HT-29 (cell line): ENCODE data around the gene SYT12. TPM values are rescaled to one million over a fixed set of nuclear protein-coding genes. Genes with fewer than 3 reads are reported as not detected.
"Not testable (repeated sequence)": the region's sequence is repeated elsewhere in the genome, so short reads cannot be mapped to it uniquely, and the experiment has no call there.

ENCODE experiments used
- DNase-seq: peaks from one replicate; pipeline ENCODE4 v3.0.0-alpha.2; 2015; ENCODE audit warnings: low spot score
- total RNA-seq: library from RNA; depleted of rRNA; stranded (reverse); fragments of >200 nt; shearing (Covaris generic); gene quantifications from 2 replicates; pipeline ENCODE4 v1.2.3, GENCODE V29; 2014; rRNA removed

Gene SYT12
- 0.42 and 1.7 TPM in 2 replicates for total RNA-seq

DNA sequence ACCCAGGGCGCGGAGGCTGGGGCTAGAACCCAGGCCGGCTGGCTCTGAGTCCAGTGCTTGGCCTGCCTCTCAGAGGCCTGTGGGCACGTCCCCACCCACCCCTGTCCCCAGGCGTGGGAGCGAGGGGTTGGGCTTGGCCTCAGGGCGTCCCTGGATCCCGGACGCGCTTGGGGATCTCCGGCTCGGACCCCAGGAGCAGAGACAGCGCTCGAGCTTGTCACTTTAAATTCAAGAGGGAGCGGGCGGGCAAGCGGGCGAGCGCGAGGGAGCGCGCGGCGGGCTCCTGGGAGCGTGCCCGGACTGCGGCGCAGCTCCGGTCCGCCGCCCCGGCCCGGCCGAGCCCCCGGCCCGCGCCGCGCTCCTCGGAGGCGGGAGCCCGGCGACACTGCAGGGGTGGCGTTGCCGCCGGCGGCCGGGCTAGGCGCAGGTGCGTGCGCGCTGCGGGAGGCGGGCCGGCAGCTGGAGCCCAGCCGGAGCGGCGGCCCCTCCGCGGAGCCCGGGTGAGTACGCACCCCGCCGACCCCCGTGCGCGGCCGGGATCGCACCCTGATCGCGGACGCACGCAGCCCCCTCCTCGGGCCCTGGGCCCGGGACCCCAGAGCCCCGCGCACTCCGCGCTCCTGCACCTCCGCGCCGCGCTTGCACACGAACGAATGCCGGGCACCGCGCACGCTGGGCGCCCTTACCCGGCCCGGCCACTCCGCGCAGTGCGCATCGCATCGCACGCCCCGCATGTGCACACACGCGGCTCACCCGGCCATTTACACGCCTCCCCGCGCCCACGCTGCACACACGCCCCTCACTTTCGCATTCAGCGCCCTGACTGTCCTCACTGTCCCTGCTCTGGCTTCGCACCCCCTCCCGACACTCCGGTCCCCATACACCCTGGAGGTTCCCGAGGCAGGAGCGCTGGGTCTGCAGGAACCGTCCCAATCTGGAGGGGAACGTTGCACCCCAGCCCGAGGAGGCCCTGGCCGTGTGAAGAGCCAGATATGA, at the start of gene SYT12:
Gene SYT12, plus strand, starts transcription at position 174 of the 996 bp plus-strand sequence. CDS start 7,011 bp downstream, outside the sequence.
- DNase-seq, result no peak

DNA sequence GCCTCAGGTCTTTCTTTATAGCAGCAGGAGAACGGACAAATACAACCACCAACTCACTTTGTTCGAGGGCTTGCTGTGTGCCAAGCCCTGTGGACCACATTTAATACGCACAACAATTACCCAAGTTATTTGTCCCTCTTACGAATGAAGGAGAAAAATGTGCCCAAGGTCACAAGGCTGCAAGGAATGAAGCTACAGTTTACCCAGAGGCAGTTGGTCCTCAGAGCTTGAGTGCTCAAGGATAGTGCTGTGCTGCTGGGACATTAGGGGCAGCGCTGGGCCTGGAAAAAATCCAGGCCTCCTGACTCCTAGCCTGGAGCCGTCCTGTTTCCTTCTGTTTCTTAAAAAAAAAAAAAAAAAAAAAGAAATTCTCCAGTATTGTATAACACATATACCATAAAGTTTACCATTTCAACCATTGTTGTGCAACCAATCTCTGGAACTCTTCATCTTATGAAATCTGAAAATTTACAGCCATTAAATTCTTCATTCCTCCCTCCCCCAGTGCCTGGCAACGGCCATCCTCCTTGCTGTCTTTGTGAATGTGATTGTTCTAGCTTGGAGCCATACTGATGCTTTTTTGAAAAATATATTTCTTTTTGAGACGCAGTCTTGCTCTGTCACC, 48.9 kb upstream of the SYT12 start:
- no peak for DNase-seq

- DNase-seq, result no peak
Observed at GRCh38 chr11:66974724-66975404, 48.1 kb upstream of the SYT12 start, which contains the start of gene C11orf86. Gene C11orf86 (plus strand): TSS chr11:66975304. CDS start chr11:66975363, 59 bp downstream.

DNA sequence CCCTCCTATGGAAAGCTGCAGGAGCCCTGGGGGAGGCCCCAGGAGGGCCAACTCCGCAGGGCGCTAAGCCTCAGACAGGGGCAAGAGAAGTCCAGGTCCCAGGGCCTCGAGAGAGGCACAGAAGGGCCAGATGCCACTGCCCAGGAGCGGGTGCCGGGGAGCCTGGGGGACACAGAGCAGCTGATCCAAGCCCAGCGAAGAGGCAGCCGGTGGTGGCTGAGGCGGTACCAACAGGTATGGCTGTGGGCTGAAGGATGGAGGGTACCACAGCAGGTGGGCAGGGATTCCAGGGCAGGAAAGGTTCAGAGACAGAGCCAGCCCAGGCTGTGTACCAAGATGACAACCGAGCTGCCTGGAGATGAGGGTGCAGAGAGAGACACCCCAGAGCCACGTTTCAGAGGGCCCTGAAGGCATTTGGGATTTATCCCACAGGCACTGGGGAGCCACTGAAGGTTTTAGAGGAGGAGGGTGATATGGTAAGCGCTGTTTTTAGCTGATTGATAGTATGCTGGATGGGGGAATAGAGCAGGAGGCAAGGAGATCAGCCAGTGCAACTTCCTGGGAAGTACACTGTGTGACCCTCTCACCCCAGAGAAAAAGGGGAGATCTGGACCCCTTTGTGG, 47.4 kb upstream of the SYT12 start:
- DNase-seq, result no peak

DNA sequence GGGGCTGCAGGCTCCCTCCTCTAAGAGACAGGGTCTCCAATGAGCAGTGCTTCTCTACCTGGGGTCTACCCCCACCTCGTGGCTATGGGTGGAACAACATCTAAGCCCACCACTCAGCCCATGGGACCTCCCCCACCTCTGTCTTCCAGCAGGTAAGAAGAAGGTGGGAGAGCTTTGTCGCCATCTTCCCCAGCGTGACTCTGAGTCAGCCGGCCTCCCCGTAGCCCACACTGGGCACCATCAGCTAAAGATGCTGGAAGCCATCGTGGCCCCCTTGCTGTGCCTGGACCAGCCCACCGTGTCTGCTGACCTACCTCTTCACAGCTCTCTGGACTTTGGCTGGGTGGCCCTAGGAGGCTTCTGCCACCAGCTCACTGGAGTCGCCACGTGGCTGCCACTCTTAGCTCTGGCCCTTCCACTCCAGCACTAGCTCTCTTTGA, 46.9 kb upstream of the SYT12 start:
- no peak for DNase-seq

DNA sequence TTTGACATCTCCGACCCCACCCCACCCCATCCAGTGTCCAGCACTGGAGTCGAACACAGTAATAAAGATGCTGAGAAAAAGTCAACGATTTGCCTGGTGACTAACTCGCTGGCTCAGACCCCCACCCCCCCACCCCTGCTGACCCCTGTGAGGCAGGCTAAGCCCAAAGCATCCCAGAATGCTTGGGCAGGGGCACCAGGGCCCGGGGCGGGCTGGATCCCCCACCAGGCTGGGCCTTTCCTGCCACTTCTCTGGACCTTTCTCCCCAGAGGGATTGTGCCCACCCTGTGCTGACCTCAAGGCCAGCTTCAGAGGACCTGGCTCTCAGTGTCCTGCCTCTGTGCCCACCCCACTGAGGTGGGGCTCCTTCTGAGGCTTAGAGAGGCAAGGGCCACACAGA, 46.0 kb upstream of the SYT12 start:
- no peak for DNase-seq

DNA sequence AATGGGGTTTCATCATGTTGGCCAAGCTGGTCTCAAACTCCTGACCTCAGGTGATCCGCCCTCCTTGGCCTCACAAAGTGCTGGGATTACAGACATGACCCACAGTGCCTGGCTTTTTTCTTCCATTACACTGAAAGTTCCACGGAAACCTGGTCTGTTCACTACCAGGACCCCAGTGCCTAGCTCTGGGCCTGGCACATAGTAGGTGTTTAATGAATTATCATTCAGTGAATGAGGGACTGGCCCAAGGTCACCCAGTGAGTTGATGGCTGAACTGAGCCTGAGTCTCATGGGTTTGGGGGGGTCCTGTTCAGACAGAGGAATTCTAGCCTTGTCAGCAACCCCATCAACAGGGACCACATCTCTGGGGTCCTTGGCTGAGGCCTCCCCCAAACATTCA, 44.7 kb upstream of the SYT12 start:
- DNase-seq, result no peak

GRCh38 chr11:66978717-66979116, 44.2 kb upstream of the SYT12 start:
- no peak for DNase-seq

GRCh38 chr11:66979336-66979980, 43.5 kb upstream of the SYT12 start:
- no peak for DNase-seq

GRCh38 chr11:66981976-66982578, 40.9 kb upstream of the SYT12 start:
- DNase-seq, result peak; percentile 97

DNA sequence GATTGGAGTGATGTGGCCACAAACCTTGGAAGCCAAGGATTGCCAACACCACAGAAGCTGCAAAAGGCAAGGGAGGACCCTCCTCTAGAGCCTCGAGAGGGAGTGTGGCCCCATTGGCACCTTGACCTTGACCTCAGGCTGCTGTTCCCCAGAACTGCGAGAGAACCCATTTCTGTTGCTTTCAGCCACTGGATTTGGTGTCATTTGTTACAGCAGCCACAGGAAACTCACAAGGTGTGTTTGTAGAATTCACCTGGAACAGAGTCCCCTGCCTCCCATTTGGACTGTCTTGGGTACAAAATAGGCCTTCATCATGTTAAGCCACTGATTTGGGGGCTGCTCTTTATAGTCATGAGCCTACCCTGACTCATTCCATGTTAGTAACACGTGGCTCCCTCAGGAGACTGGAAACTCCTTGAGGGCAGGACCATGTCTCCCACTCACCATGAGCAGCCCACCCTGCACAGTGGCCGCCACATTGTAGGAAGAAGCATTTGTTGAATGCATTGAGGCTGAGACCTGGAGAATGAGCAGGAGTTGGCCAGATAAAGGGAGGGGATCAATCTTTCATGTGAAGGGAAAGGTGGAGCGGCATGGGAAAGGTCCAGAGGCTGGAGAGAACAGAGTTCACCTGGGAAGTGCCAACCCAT, 39.5 kb upstream of the SYT12 start:
- no peak for DNase-seq

- no peak for DNase-seq
Observed at GRCh38 chr11:66985508-66986177, 37.3 kb upstream of the SYT12 start.

DNA sequence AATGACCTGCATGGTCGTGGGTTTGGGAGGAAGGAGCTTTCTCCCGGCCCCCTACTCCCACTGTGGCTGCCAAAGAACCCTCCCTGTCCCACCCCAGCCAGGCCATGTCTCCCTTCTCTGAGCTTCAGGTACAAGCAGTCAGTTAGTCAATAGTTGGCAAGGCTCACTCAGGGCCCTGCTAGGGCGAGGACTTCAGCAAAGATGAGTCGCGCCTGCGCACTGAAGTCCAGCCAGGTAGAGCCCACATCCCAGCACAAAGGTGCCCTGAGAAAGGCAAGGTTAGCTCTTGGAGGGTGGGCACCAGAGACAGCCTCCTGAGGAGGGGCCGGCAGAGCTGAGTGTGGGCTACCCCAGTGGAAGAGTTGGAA, 36.8 kb upstream of the SYT12 start:
- DNase-seq, result no peak

DNA sequence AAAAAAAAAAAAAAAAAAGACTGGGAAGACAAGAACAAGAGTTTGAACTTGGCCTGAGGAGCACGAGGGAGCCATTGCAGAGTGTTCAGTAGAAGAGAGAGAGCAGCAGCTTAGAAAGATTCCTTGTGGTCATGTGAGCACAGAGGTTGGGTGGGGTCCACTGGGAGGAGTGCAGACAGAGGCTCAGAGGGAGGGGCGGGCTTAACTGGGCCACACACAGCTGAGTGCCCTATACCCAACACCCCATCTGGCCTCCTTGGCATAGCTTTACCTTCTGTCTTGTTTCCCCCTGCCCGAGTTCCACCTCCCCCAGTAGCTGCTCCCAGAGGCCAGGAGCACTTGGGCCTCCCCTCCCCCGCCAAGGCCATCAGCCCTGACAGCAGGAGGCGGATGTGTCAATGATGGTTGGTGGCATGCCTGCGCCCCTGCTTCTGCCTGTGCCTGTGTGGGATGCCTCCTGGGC, 35.7 kb upstream of the SYT12 start:
- no peak for DNase-seq

GRCh38 chr11:66987924-66988637, 34.9 kb upstream of the SYT12 start:
- DNase-seq, result no peak

- DNase-seq, result not testable (repeated sequence)
Observed at GRCh38 chr11:66988741-66989140, 34.2 kb upstream of the SYT12 start.

DNA sequence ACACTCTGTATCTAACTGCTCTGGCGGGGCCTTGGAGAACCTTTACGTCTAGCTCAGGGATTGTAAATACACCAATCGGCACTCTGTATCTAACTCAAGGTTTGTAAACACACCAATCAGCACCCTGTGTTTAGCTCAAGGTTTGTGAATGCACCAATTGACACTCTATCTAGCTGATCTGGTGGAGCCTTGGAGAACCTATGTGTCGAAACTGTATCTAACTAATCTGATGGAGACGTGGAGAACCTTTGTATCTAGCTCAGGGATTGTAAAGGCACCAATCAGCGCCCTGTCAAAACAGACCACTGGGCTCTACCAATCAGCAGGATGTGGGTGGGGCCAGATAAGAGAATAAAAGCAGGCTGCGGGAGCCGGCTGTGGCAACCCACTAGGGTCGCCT, 33.6 kb upstream of the SYT12 start:
- DNase-seq, result not testable (repeated sequence)

DNA sequence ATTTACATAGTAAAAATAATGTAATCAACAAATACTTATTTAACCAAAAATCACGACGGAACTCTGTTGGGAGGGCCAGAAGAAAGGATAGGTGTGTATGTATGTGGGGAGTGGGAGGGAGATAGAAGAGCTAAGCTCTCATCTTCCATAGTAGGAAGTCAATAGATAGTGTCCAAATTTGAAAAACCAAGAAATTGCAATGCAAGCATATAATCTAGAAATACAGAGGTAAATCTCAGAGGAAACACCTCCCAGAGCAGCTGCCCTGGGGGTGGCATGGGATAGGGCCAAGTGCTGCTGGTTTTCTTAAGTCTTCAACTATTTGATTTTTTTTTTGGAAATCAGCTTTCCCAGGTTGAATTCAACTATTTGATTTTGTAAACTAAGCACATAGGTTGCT, 30.9 kb upstream of the SYT12 start:
- no peak for DNase-seq
